ENCODE data around the gene PBXIP1. TPM values are rescaled to one million over a fixed set of nuclear protein-coding genes. Genes with fewer than 3 reads are reported as not detected.

The PBXIP1 gene
- polyA plus RNA-seq, 1 donor (not counting 4 experiments of a cell fraction or from before 2014, with no cell fraction given): 15.6 TPM

DNA sequence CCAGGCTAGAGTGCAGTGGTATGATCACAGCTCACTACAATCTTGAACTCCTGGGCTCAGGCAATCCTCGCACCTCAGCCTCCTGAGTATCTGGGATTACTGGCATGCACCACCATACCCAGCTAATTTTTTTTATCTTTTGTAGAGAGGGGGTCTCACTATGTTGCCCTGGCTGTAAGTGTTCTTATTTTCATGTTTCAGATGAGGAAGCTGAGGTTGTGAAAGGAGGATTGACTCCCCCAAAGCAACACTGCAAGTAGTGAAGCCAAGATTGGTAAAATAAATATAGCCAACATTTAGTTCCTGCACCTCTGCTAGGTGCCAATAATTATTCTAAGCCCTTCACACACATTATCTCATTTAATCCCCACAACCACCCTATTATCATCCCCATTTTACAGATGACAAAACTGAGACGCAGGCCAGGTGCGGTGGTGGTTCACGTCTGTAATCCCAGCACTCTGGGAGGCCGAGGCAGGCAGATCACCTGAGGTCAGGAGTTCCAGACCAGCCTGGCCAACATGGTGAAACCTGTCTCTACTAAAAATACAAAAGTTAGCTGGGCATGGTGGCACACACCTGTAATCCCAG is 21.4 kb downstream of the PBXIP1 start:
- no peak overlapping the region for H3K9ac ChIP-seq (ENCODE audit: control insufficient read depth, extremely low read depth, insufficient read depth, low read length)
- H3K36me3 ChIP-seq (ENCODE audit: control insufficient read depth in 2 of 2, extremely low read depth in 1 of 2, insufficient read depth in 2 of 2, low read length in 2 of 2): peaks cover 0 to 1% of the 10 kb centered on the region in 2 experiments
- TF ChIP-seq EZH2 (IDR thresholded peaks at IDR 0.05; ENCODE audit: low read length): no peak
- TF ChIP-seq, protein P1, sequence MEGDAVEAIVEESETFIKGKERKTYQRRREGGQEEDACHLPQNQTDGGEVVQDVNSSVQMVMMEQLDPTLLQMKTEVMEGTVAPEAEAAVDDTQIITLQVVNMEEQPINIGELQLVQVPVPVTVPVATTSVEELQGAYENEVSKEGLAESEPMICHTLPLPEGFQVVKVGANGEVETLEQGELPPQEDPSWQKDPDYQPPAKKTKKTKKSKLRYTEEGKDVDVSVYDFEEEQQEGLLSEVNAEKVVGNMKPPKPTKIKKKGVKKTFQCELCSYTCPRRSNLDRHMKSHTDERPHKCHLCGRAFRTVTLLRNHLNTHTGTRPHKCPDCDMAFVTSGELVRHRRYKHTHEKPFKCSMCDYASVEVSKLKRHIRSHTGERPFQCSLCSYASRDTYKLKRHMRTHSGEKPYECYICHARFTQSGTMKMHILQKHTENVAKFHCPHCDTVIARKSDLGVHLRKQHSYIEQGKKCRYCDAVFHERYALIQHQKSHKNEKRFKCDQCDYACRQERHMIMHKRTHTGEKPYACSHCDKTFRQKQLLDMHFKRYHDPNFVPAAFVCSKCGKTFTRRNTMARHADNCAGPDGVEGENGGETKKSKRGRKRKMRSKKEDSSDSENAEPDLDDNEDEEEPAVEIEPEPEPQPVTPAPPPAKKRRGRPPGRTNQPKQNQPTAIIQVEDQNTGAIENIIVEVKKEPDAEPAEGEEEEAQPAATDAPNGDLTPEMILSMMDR (optimal IDR thresholded peaks at IDR 0.05 in 1 of 3, IDR thresholded peaks at IDR 0.05 in 1 of 3, conservative IDR thresholded peaks at IDR 0.05 in 1 of 3; ENCODE audit: extremely low read depth in 1 of 3, insufficient read depth in 2 of 3, low read length in 3 of 3): no peak
- H3K4me2 ChIP-seq (ENCODE audit: control insufficient read depth, extremely low read depth, insufficient read depth, low read depth, low read length): no peak overlapping the region
- no peaks in the 10 kb centered on the region for H3K9me3 ChIP-seq (ENCODE audit: control insufficient read depth, low read depth, low read length)
- no peak overlapping the region for H3K4me3 ChIP-seq (ENCODE audit: control insufficient read depth in 2 of 3, extremely low read depth in 1 of 3, insufficient read depth in 2 of 3, low read depth in 1 of 3, low read length in 3 of 3)
- FAIRE-seq: no peak
- no peak for DNase-seq (ENCODE audit: low read depth, low spot score)
- no peaks in the 10 kb centered on the region for H3K79me2 ChIP-seq (ENCODE audit: control insufficient read depth, insufficient read depth, low read length)
- H3K9me1 ChIP-seq (ENCODE audit: control insufficient read depth, extremely low read depth, insufficient read depth, low read length): no peaks in the 10 kb centered on the region
- dilution Hi-C loops (cut with MboI; ENCODE audit: extremely low pct_ligation_motif_present, low sequenced_read_pairs): no loop called here
- peaks cover 32% of the 10 kb centered on the region for H3K4me1 ChIP-seq (ENCODE audit: control insufficient read depth, extremely low read depth, insufficient read depth, low read length)
- H3K27me3 ChIP-seq (ENCODE audit: control insufficient read depth, extremely low read depth, insufficient read depth, low read length): no peaks in the 10 kb centered on the region
- no peak overlapping the region for H3K27ac ChIP-seq (ENCODE audit: control insufficient read depth, insufficient read depth, low read length)
- no peaks in the 10 kb centered on the region for H4K20me1 ChIP-seq (ENCODE audit: control insufficient read depth, extremely low read depth, insufficient read depth, low read length)
- H2AFZ ChIP-seq (ENCODE audit: control insufficient read depth, low read length): no peak overlapping the region

DNA sequence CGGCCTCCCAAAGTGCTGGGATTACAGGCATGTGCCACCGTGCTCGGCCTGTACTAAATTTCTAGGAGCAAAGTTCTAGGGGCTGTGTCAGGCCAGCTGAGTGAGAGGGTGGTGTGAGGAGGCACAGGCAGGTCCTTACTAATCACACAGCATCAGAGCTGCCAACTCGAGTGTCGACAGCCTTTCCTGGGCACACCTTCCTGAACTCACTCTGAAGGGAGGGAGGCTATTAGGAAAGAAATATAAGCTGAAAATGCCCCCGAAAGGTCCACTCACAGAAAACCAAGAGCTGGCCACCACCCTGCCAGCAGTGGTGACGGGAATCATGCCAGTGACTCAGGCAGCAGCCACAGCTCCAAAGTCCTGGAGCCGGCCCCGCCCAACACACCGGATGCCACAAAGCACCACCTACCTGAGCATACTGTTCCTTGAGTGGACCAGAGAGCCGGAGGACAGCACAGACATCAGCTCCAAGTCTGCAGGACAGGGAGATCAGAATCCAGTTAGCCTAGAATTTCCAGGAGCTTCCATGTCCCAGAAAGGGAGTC is 23.9 kb downstream of the PBXIP1 start:
- Histone ChIP-seq H2AFZ (ENCODE audit: control insufficient read depth, low read length) (peak overlapping the region; percentile 84), H4K20me1 (ENCODE audit: control insufficient read depth, extremely low read depth, insufficient read depth, low read length) (no peaks in the 10 kb centered on the region), H3K4me3 (ENCODE audit: control insufficient read depth in 2 of 3, extremely low read depth in 1 of 3, insufficient read depth in 2 of 3, low read depth in 1 of 3, low read length in 3 of 3) (peak overlapping the region in 1 of 3 experiments; percentile 27), H3K27ac (ENCODE audit: control insufficient read depth, insufficient read depth, low read length) (peak overlapping the region; percentile 63), H3K9me3 (ENCODE audit: control insufficient read depth, low read depth, low read length) (no peaks in the 10 kb centered on the region), H3K9ac (ENCODE audit: control insufficient read depth, extremely low read depth, insufficient read depth, low read length) (peak overlapping the region; percentile 61), H3K36me3 (ENCODE audit: control insufficient read depth in 2 of 2, extremely low read depth in 1 of 2, insufficient read depth in 2 of 2, low read length in 2 of 2) (peaks cover 0 to 6% of the 10 kb centered on the region in 2 experiments), H3K4me2 (ENCODE audit: control insufficient read depth, extremely low read depth, insufficient read depth, low read depth, low read length) (peak overlapping the region; percentile 74), H3K27me3 (ENCODE audit: control insufficient read depth, extremely low read depth, insufficient read depth, low read length) (no peaks in the 10 kb centered on the region), H3K9me1 (ENCODE audit: control insufficient read depth, extremely low read depth, insufficient read depth, low read length) (no peaks in the 10 kb centered on the region), H3K79me2 (ENCODE audit: control insufficient read depth, insufficient read depth, low read length) (no peaks in the 10 kb centered on the region), H3K4me1 (ENCODE audit: control insufficient read depth, extremely low read depth, insufficient read depth, low read length) (peaks cover 18% of the 10 kb centered on the region)
- TF ChIP-seq, protein P1 (optimal IDR thresholded peaks at IDR 0.05 in 1 of 3, IDR thresholded peaks at IDR 0.05 in 1 of 3, conservative IDR thresholded peaks at IDR 0.05 in 1 of 3; ENCODE audit: extremely low read depth in 1 of 3, insufficient read depth in 2 of 3, low read length in 3 of 3): no peak
- no peak for TF ChIP-seq EZH2 (IDR thresholded peaks at IDR 0.05; ENCODE audit: low read length)
- dilution Hi-C loops (cut with MboI; ENCODE audit: extremely low pct_ligation_motif_present, low sequenced_read_pairs): no loop called here
- FAIRE-seq (peak; percentile 86), DNase-seq (ENCODE audit: low read depth, low spot score) (peak; percentile 41)
